NCI-H128 (cell line): ENCODE measurements around the gene NGLY1.

ENCODE experiments used
- DNase-seq: peaks from one replicate; lab custom pipeline; 2025; ENCODE audit not compliant: unreplicated experiment; lab: John Stamatoyannopoulos, UW

The NGLY1 gene

GRCh38 chr3:25708036-25708435, 75.2 kb downstream of the NGLY1 start:
- no peak for DNase-seq

- no peak for DNase-seq
Measured at GRCh38 chr3:25707268-25707926, 75.8 kb downstream of the NGLY1 start.

- DNase-seq, result no peak
Measured at GRCh38 chr3:25706213-25706612, 77.0 kb downstream of the NGLY1 start.

GRCh38 chr3:25697553-25697952, 85.7 kb downstream of the NGLY1 start:
- DNase-seq, result no peak

- DNase-seq, result no peak
Measured at GRCh38 chr3:25695731-25696420, 87.4 kb downstream of the NGLY1 start.

GRCh38 chr3:25693238-25693637, 90.0 kb downstream of the NGLY1 start:
- no peak for DNase-seq

- DNase-seq, result no peak
Measured at GRCh38 chr3:25692341-25692740, 90.9 kb downstream of the NGLY1 start.

- no peak for DNase-seq
Measured at GRCh38 chr3:25690768-25691533, 92.3 kb downstream of the NGLY1 start.

- DNase-seq, result no peak
Measured at GRCh38 chr3:25689226-25689625, 94.0 kb downstream of the NGLY1 start.

GRCh38 chr3:25687742-25688141, 95.5 kb downstream of the NGLY1 start:
- no peak for DNase-seq

GRCh38 chr3:25686766-25687165, 96.5 kb downstream of the NGLY1 start:
- DNase-seq, result no peak

- no peak for DNase-seq
Measured at GRCh38 chr3:25683882-25684281, 99.4 kb downstream of the NGLY1 start.

GRCh38 chr3:25683410-25683809, 99.8 kb downstream of the NGLY1 start:
- DNase-seq, result no peak

- no peak for DNase-seq
Measured at GRCh38 chr3:25679642-25680302, 103.5 kb downstream of the NGLY1 start.

- DNase-seq, result no peak
Measured at GRCh38 chr3:25679166-25679565, 104.1 kb downstream of the NGLY1 start.

- DNase-seq, result no peak
Measured at GRCh38 chr3:25678581-25678980, 104.7 kb downstream of the NGLY1 start.

GRCh38 chr3:25677121-25677520, 106.1 kb downstream of the NGLY1 start:
- DNase-seq, result no peak

GRCh38 chr3:25674670-25675069, 108.6 kb downstream of the NGLY1 start:
- no peak for DNase-seq

GRCh38 chr3:25673738-25674298, 109.4 kb downstream of the NGLY1 start:
- no peak for DNase-seq
